Endothelial cell of umbilical vein (primary cell): Measurements from ENCODE around the gene PHF23. TPM values are rescaled to one million over a fixed set of nuclear protein-coding genes. Genes with fewer than 3 reads are reported as not detected.
"Not testable (repeated sequence)": the region's sequence is repeated elsewhere in the genome, so short reads cannot be mapped to it uniquely, and the experiment has no call there.

Experiments
- BruUV-seq: library from RNA; stranded (reverse); fragments of 400-500 nt; replicated peaks from 2 replicates; lab custom pipeline; 2021; lab: Mats Ljungman, UMichigan
- CTCF ChIA-PET: fragments of 300-600, 350-600 bp; sonication (Branson Sonifier 250); formaldehyde crosslinking; loops from one replicate; lab custom pipeline; 2021; ENCODE audit warnings: antibody characterized with exemption, inconsistent platforms; lab: Charles Lee
- POLR2A ChIA-PET: fragments of 300-600, 350-600 bp; sonication (Branson Sonifier 250); formaldehyde crosslinking; loops from one replicate; lab custom pipeline; 2021; ENCODE audit warnings: antibody characterized with exemption, inconsistent platforms; lab: Charles Lee
- DNase-seq: peaks from one replicate; pipeline ENCODE4 v3.0.0-alpha.2; 2011; ENCODE audit warnings: low read depth, low spot score
- FAIRE-seq: peaks from 2 replicates; lab custom pipeline; 2011; peaks lifted over from hg19 to GRCh38; lab: Jason Lieb, UNC
- H2AFZ ChIP-seq: 2 replicates; pipeline ENCODE4 v1.6.0; 2012; ENCODE audit warnings: low read depth, low read length, control low read depth, inconsistent platforms
- H3K27ac ChIP-seq: 2 replicates; pipeline ENCODE4 v1.5.1; 2011; ENCODE audit warnings: low read depth, mild to moderate bottlenecking, control low read depth, low read length, moderate library complexity; ENCODE audit not compliant: insufficient read depth
- H3K27me3 ChIP-seq, 2 experiments: 2 replicates each; pipeline versions ENCODE4 v1.6.0 to v1.6.1; 2011; ENCODE audit warnings: low read length in 2 of 2, mixed read lengths in 1 of 2; ENCODE audit not compliant: control insufficient read depth in 2 of 2, insufficient read depth in 2 of 2
- H3K36me3 ChIP-seq, 2 experiments: 2 replicates in 1 of 2; 3 replicates in 1 of 2; pipeline ENCODE4 v1.5.1; 2011; ENCODE audit warnings: low read length in 2 of 2, mild to moderate bottlenecking in 1 of 2, moderate library complexity in 1 of 2; ENCODE audit not compliant: control insufficient read depth in 2 of 2, insufficient read depth in 2 of 2; ENCODE audit errors: extremely low read depth in 1 of 2
- H3K4me1 ChIP-seq: 3 replicates; pipeline ENCODE4 v1.5.1; 2011; ENCODE audit warnings: mild to moderate bottlenecking, low read length; ENCODE audit not compliant: control insufficient read depth, insufficient read depth; ENCODE audit errors: extremely low read depth
- H3K4me2 ChIP-seq: 2 replicates; pipeline ENCODE4 v1.6.1; 2011; ENCODE audit warnings: low read length, control low read depth, mixed read lengths; ENCODE audit not compliant: insufficient read depth
- H3K4me3 ChIP-seq, 3 experiments: fragments of 200-600 bp in 1 of 3; sonication (generic), shearing (Covaris generic) in 1 of 3; replicated peaks in 1 of 3; 2 replicates each; pipeline ENCODE4 v1.5.1; 2011 to 2016; ENCODE audit warnings: control low read depth in 3 of 3, low read length in 3 of 3, mild to moderate bottlenecking in 2 of 3, inconsistent platforms in 1 of 3, low read depth in 1 of 3, moderate library complexity in 1 of 3; ENCODE audit not compliant: insufficient read depth in 1 of 3
- H3K79me2 ChIP-seq: 2 replicates; pipeline ENCODE4 v1.6.0; 2012; ENCODE audit warnings: low read length, inconsistent platforms; ENCODE audit not compliant: control insufficient read depth, insufficient read depth
- H3K9ac ChIP-seq: replicated peaks from 2 replicates; pipeline ENCODE3; 2011; ENCODE audit warnings: low read length, control low read depth; ENCODE audit not compliant: insufficient read depth; ENCODE audit errors: extremely low read depth
- H3K9me1 ChIP-seq: replicated peaks from 3 replicates; pipeline ENCODE4 v1.6.0; 2011; ENCODE audit warnings: mild to moderate bottlenecking, low read length; ENCODE audit not compliant: control insufficient read depth, insufficient read depth; ENCODE audit errors: extremely low read depth
- H3K9me3 ChIP-seq: replicated peaks from 2 replicates; pipeline ENCODE4 v1.5.1; 2012; ENCODE audit warnings: low read length, inconsistent platforms; ENCODE audit not compliant: control insufficient read depth, insufficient read depth
- H4K20me1 ChIP-seq: replicated peaks from 2 replicates; pipeline ENCODE3; 2011; ENCODE audit warnings: mild to moderate bottlenecking, low read length; ENCODE audit not compliant: control insufficient read depth, insufficient read depth; ENCODE audit errors: extremely low read depth
- CTCF ChIP-seq, 2 donors: IDR thresholded peaks; 1 replicate in 1 of 2; 2 replicates in 1 of 2; pipeline ENCODE4 v1.5.1; 2011; ENCODE audit warnings: low read length in 2 of 2, mild to moderate bottlenecking in 2 of 2, moderate library complexity in 2 of 2, control low read depth in 1 of 2, inconsistent platforms in 1 of 2, low read depth in 1 of 2; ENCODE audit not compliant: insufficient read depth in 1 of 2; ENCODE audit errors: extremely low read depth in 1 of 2
- EZH2 ChIP-seq: IDR thresholded peaks from 2 replicates; pipeline ENCODE4 v1.6.1; 2012; ENCODE audit warnings: borderline replicate concordance, low read depth, mild to moderate bottlenecking, moderate library complexity, low read length, inconsistent platforms; ENCODE audit not compliant: severe bottlenecking
- FOS ChIP-seq: IDR thresholded peaks from 2 replicates; pipeline ENCODE4 v1.6.1; 2011; ENCODE audit warnings: mild to moderate bottlenecking, low read length, moderate library complexity, borderline replicate concordance; ENCODE audit not compliant: insufficient read depth
- GATA2 ChIP-seq: IDR thresholded peaks from 2 replicates; pipeline ENCODE4 v1.7.0; 2011; ENCODE audit warnings: low read depth, mild to moderate bottlenecking, moderate library complexity, mixed read lengths, low read length; ENCODE audit not compliant: insufficient read length, insufficient read depth
- JUN ChIP-seq: IDR thresholded peaks from 2 replicates; pipeline ENCODE4 v1.6.1; 2011; ENCODE audit warnings: borderline replicate concordance, low read depth; ENCODE audit not compliant: insufficient read length, insufficient read depth
- MAX ChIP-seq: IDR thresholded peaks from 2 replicates; pipeline ENCODE4 v1.6.1; 2011; ENCODE audit not compliant: insufficient read depth, insufficient read length
- MYC ChIP-seq: IDR thresholded peaks from one replicate; pipeline ENCODE4 v1.6.1; 2011; ENCODE audit warnings: mild to moderate bottlenecking, low read depth, low read length
- POLR2A ChIP-seq: IDR thresholded peaks from 2 replicates; pipeline ENCODE4 v1.6.1; 2012; ENCODE audit warnings: low read depth, mild to moderate bottlenecking, control low read depth, low read length
- POLR2AphosphoS5 ChIP-seq: IDR thresholded peaks from 2 replicates; pipeline ENCODE4 v1.6.1; 2012; ENCODE audit warnings: low read depth, mild to moderate bottlenecking, control low read depth, low read length, moderate library complexity; ENCODE audit not compliant: insufficient read depth
- dilution Hi-C: fragments of 300-500 bp; cut with MboI; formaldehyde crosslinking; loops from one replicate; pipeline ENCODE4 v1.15.0; 2019; ENCODE audit warnings: low sequenced_read_pairs; ENCODE audit not compliant: extremely low pct_ligation_motif_present
- intact Hi-C: fragments of 100-400 bp; cut with micrococcal nuclease; formaldehyde crosslinking; loops from one replicate; pipeline ENCODE4 v1.10.0; 2022
- polyA plus RNA-seq, 4 experiments: library from polyadenylated mRNA; depleted of rRNA in 3 of 4; stranded (reverse) in 3 of 4; unstranded in 1 of 4; fragments of >200 nt; gene quantifications; 2 replicates each; pipeline versions ENCODE4 v1.2.1 to v1.2.3, GENCODE V29; 2011 to 2012; ENCODE audit warnings: missing spikeins in 1 of 4
- total RNA-seq: library from RNA; stranded (reverse); gene quantifications from 2 replicates; pipeline ENCODE4 v1.2.3, GENCODE V29; 2021

The PHF23 gene
- total and polyA plus RNA-seq, 2 donors (not counting 3 experiments of a cell fraction or from before 2014, with no cell fraction given): 35.6 to 54.7 TPM

- Histone ChIP-seq H3K9me3 (no peaks in the 10 kb centered on the region), H3K27me3 (no peaks in the 10 kb centered on the region), H3K9ac (no peak overlapping the region), H3K4me1 (peaks cover 16% of the 10 kb centered on the region), H3K4me3 (no peak overlapping the region), H2AFZ (no peak overlapping the region), H3K79me2 (peaks cover 54% of the 10 kb centered on the region), H3K27ac (no peak overlapping the region), H3K9me1 (no peaks in the 10 kb centered on the region), H3K4me2 (no peak overlapping the region), H3K36me3 (peaks cover 4 to 16% of the 10 kb centered on the region in 2 experiments), H4K20me1 (no peaks in the 10 kb centered on the region)
- POLR2A ChIA-PET: no interaction called here
- FAIRE-seq: no peak
- intact Hi-C loops: no loop called here
- DNase-seq: no peak
- BruUV-seq: no TSS peak
- dilution Hi-C loops: no loop called here
- TF ChIP-seq JUN: no peak
- no peak for TF ChIP-seq MYC
- TF ChIP-seq POLR2AphosphoS5: no peak
- TF ChIP-seq EZH2: no peak
- TF ChIP-seq CTCF (IDR thresholded peaks at IDR 0.05; ENCODE audit: extremely low read depth in 1 of 2, insufficient read depth in 1 of 2, low read depth in 1 of 2, low read length in 2 of 2): no peak
- no peak for TF ChIP-seq GATA2
- TF ChIP-seq POLR2A: no peak
- TF ChIP-seq MAX: no peak
- no peak for TF ChIP-seq FOS
- CTCF ChIA-PET: no interaction called here
Observed at GRCh38 chr17:7246779-7247178, 7.5 kb upstream of the PHF23 start.

DNA sequence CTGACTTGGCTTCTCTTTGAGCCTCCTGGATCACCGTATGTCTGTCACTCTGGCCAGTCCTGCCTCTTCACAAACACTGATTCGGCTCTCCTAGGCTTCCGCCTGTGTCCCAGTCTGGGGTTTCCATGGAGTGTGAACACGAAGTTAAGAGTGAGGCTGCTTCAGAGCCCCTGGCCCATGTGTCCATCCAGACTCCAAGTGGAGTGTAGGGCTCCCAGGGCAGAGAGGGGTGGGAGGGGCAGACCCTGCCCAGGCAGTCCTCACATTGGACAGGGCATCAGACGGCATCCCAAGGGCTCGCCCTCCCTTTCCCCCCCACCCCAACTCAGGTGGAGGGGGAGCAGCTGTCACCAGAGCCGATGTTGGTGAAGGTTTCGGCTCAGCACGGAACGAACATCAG, 4.6 kb upstream of the PHF23 start:
- H3K4me2 ChIP-seq, H2AFZ ChIP-seq, H3K9ac ChIP-seq, H4K20me1 ChIP-seq, POLR2A ChIA-PET, H3K27ac ChIP-seq, dilution Hi-C loops, H3K27me3 ChIP-seq, H3K4me3 ChIP-seq, FAIRE-seq, BruUV-seq, H3K9me3 ChIP-seq, H3K9me1 ChIP-seq, DNase-seq: not testable (repeated sequence)
- H3K36me3 ChIP-seq: peaks cover 6 to 21% of the 10 kb centered on the region in 2 experiments
- H3K79me2 ChIP-seq: peaks cover 51% of the 10 kb centered on the region
- peaks cover 23% of the 10 kb centered on the region for H3K4me1 ChIP-seq
- intact Hi-C loops: loop anchor here (1.0 to 2.0 kb wide), 2 partner anchors 37 to 52 kb away; partner anchors contain the start of gene SLC2A4
- CTCF ChIA-PET: interaction anchor here (0.8 to 2.8 kb wide), 2 partner anchors 23 to 53 kb away, joined by 3 to 16 read pairs; no protein-coding TSS in a partner anchor
